ENCODE data around the gene CHD3.
A peak's percentile ranks its signal among the peaks of the same experiment; 100 is the strongest.

The CHD3 gene

DNA sequence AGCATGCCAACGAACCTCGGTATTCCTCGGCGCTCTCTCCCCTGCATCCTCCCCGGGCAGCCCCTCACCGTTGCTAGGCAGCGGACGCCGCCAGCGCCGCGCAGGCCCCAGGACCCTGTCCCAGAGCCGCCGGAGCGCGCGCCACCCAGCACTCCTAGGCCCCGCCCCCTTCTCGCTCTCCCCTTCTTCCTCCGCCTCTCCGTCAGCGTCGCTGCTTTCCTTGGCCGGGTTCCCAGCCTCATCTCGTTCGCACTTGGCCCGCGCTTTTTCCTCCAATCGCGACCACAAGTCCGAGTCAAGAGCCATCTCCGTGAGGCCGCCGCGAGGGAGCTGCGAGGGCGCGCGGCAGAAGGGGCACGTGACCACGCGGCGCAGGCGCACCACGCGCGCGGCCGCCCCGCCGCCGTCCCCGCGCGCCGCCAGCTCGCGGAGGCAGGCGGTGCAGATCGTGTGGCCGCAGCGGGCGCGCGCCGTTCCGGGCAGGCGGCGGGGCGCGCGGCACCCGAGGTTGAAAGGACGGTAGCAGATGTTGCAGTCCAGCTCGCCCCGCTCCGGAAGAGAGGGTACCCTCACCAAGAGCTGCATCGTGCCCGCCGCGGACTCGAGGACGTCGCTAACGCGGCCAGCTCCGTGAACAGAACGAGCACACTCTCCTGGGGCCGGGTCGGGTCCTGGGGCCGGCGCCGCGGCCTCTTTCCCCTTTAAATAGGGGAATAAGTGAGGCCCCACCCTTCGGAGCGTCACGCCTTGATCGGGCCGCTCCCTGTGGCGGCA lies 27.2 kb downstream of the CHD3 start, which contains the start of gene RNF227:
TSS of gene RNF227 (minus strand) at position 679 of the 774 bp plus-strand sequence. CDS start at position 585, 94 bp downstream.
- H3K4me1 Mint-ChIP-seq (ENCODE audit: low read depth), result peaks cover 29% of the 10 kb centered on the region
- peak; percentile 89 for DNase-seq (ENCODE audit: low spot score)
- peak within 1 kb of the TSS; percentile 91 for H3K4me3 Mint-ChIP-seq
- H3K36me3 Mint-ChIP-seq (ENCODE audit: low read depth), result peaks cover 14% of the 10 kb centered on the region
- H3K27me3 Mint-ChIP-seq (ENCODE audit: low read depth), result no peaks in the 10 kb centered on the region
- H3K9me3 Mint-ChIP-seq, result no peaks in the 10 kb centered on the region
- peak within 1 kb of the TSS; percentile 96 for H3K27ac Mint-ChIP-seq

DNA sequence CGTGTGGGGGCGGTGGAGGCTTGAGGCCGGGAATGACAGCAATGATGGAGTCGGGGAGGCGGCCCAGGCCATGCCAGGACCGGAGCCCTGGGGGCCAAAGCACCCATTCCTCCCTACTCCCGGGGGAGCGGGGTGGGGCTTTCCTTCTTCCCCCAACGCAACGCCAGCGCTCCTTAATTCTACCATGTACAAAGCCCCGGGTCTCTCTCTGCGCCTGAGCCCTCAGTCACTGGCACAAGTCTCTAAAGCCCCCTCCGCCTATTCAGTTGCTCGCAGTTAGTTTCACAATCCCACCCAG lies 27.7 kb downstream of the CHD3 start:
- H3K4me1 Mint-ChIP-seq (ENCODE audit: low read depth), result peaks cover 29% of the 10 kb centered on the region
- H3K9me3 Mint-ChIP-seq, result no peaks in the 10 kb centered on the region
- peaks cover 8% of the 10 kb centered on the region for H3K36me3 Mint-ChIP-seq (ENCODE audit: low read depth)
- H3K4me3 Mint-ChIP-seq, result peak overlapping the region; percentile 83
- H3K27me3 Mint-ChIP-seq (ENCODE audit: low read depth), result no peaks in the 10 kb centered on the region
- H3K27ac Mint-ChIP-seq, result peak overlapping the region; percentile 89
- no peak for DNase-seq (ENCODE audit: low spot score)

DNA sequence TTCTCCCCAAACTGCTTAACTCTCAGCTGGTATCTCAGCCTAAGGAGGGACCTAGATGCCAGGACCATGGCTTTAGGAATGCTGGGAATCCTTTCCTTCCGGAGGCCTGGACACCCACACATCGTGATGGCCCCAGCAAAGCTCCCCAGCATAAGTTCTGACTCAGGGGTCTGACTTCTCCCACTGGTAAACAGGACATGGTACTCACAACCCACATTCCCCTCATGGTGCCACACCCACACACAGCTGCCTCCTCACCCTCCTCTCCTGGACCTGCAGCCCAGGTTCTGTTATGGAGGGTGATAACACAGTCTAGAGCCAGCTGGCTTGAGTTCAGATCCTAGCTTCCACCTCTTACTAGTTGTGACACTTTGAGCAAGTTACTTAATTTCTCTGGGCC lies 28.2 kb downstream of the CHD3 start:
- no peaks in the 10 kb centered on the region for H3K9me3 Mint-ChIP-seq
- H3K27ac Mint-ChIP-seq, result peak overlapping the region; percentile 89
- H3K27me3 Mint-ChIP-seq (ENCODE audit: low read depth), result no peaks in the 10 kb centered on the region
- no peak for DNase-seq (ENCODE audit: low spot score)
- peaks cover 30% of the 10 kb centered on the region for H3K4me1 Mint-ChIP-seq (ENCODE audit: low read depth)
- peaks cover 6% of the 10 kb centered on the region for H3K36me3 Mint-ChIP-seq (ENCODE audit: low read depth)
- H3K4me3 Mint-ChIP-seq, result peak overlapping the region; percentile 83

DNA sequence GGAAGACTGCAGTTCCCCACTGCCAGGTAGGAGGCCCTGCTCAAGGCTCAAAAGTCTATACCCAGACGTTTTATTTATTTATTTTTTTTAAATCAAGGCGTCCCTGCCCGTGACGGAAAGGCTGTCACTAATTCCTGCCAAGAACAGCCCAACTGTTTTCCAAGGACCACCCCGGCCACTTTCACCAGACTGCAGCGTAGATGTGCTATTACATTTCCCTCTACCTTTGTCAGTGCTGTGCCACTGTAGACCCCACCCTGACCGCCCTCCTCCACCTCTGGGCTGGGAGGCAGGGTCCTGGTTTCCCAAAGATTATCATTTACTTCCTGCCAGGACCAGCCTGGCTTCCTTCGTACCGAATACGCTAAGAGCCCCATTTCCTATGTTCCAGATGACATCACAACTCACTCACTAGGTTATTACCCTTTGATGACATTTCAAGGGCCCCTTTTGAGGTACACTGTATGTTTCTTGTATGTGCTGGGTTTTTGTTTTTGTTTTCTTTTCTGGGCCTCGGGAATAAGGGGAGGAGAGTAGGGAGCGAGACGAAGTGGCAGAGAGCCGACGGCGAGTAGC lies 33.8 kb downstream of the CHD3 start:
- Mint-ChIP-seq H3K4me3 (peak overlapping the region; percentile 72), H3K9me3 (no peaks in the 10 kb centered on the region), H3K27me3 (ENCODE audit: low read depth) (no peaks in the 10 kb centered on the region), H3K27ac (peak overlapping the region; percentile 75), H3K4me1 (ENCODE audit: low read depth) (peaks cover 16% of the 10 kb centered on the region), H3K36me3 (ENCODE audit: low read depth) (peaks cover 1% of the 10 kb centered on the region)
- no peak for DNase-seq (ENCODE audit: low spot score)

GRCh38 chr17:7922845-7923628 lies 34.4 kb downstream of the CHD3 start:
- no peaks in the 10 kb centered on the region for H3K27me3 Mint-ChIP-seq (ENCODE audit: low read depth)
- peaks cover 3% of the 10 kb centered on the region for H3K36me3 Mint-ChIP-seq (ENCODE audit: low read depth)
- peak overlapping the region; percentile 75 for H3K27ac Mint-ChIP-seq
- H3K9me3 Mint-ChIP-seq, result no peaks in the 10 kb centered on the region
- H3K4me1 Mint-ChIP-seq (ENCODE audit: low read depth), result peaks cover 16% of the 10 kb centered on the region
- peak; percentile 78 for DNase-seq (ENCODE audit: low spot score)
- peak overlapping the region; percentile 72 for H3K4me3 Mint-ChIP-seq

- Mint-ChIP-seq H3K27me3 (ENCODE audit: low read depth) (no peaks in the 10 kb centered on the region), H3K9me3 (no peaks in the 10 kb centered on the region), H3K4me1 (ENCODE audit: low read depth) (peaks cover 17% of the 10 kb centered on the region), H3K27ac (no peak overlapping the region), H3K4me3 (no peak overlapping the region), H3K36me3 (ENCODE audit: low read depth) (peaks cover 10% of the 10 kb centered on the region)
- no peak for DNase-seq (ENCODE audit: low spot score)
Measured at GRCh38 chr17:7927596-7927995, 39.0 kb downstream of the CHD3 start.

GRCh38 chr17:7929158-7930023 lies 40.8 kb downstream of the CHD3 start, which contains the start of gene KCNAB3:
KCNAB3 (minus strand) TSS chr17:7929856; CDS start chr17:7929435, 421 bp downstream.
- Mint-ChIP-seq H3K4me1 (ENCODE audit: low read depth) (peaks cover 24% of the 10 kb centered on the region), H3K27ac (peak within 1 kb of the TSS; percentile 99), H3K9me3 (no peaks in the 10 kb centered on the region), H3K4me3 (peak within 1 kb of the TSS; percentile 97), H3K27me3 (ENCODE audit: low read depth) (no peaks in the 10 kb centered on the region), H3K36me3 (ENCODE audit: low read depth) (peaks cover 13% of the 10 kb centered on the region)
- peak; percentile 37 for DNase-seq (ENCODE audit: low spot score)

DNA sequence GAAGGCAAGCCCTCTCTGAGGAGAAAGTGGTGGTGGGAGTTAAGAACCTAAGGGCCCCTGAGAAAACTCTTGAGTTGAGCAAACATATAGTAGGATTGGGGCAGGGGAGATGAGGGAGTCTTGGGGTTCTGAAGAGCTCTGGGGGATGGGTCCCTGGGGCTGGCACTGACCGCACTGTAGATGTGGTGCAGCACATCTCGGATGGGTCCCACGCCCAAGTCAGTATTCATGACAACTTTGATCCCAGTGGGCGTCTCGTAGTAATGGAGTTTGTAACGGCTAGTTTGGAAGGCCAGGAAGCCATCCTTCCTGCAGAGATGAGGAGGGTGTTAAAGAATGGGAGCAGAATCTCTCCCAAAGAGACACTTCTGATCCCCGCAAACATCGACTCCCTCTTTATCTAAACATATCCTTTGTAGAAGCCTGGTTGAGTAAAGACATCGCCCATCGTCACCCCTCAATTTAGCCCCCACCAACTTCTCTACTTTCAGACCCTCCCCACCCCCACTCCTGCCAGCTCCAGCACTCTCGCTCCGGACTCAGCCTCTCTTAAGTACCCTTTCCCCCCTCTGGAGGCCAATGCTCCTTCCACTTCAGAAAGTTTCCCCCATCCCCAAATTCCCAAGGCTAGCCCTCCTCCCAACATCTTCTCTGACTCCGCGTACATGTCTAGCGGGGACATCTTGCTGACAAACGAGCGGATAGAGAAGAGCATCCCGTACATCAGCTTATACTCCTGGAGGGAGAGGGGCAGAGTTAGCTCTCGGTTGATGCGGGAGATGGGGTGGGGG lies 42.4 kb downstream of the CHD3 start:
- no peaks in the 10 kb centered on the region for H3K27me3 Mint-ChIP-seq (ENCODE audit: low read depth)
- peak overlapping the region; percentile 97 for H3K4me3 Mint-ChIP-seq
- no peak for DNase-seq (ENCODE audit: low spot score)
- H3K4me1 Mint-ChIP-seq (ENCODE audit: low read depth), result peaks cover 34% of the 10 kb centered on the region
- peaks cover 25% of the 10 kb centered on the region for H3K36me3 Mint-ChIP-seq (ENCODE audit: low read depth)
- peak overlapping the region; percentile 99 for H3K27ac Mint-ChIP-seq
- no peaks in the 10 kb centered on the region for H3K9me3 Mint-ChIP-seq

- Mint-ChIP-seq H3K9me3 (no peaks in the 10 kb centered on the region), H3K27ac (peak within 1 kb of the TSS; percentile 99), H3K4me1 (ENCODE audit: low read depth) (peaks cover 37% of the 10 kb centered on the region), H3K36me3 (ENCODE audit: low read depth) (peaks cover 32% of the 10 kb centered on the region), H3K4me3 (peak within 1 kb of the TSS; percentile 97), H3K27me3 (ENCODE audit: low read depth) (no peaks in the 10 kb centered on the region)
- peak; percentile 100 for DNase-seq (ENCODE audit: low spot score)
Measured at GRCh38 chr17:7931709-7932482, 43.3 kb downstream of the CHD3 start, which contains the start of the genes CNTROB and TRAPPC1. CNTROB (plus strand) TSS chr17:7932206; CDS start chr17:7933080, 874 bp downstream. TRAPPC1 (minus strand) TSS chr17:7931946; CDS start chr17:7931829, 117 bp downstream.

GRCh38 chr17:7932483-7932891 lies 43.9 kb downstream of the CHD3 start:
- Mint-ChIP-seq H3K4me1 (ENCODE audit: low read depth) (peaks cover 37% of the 10 kb centered on the region), H3K4me3 (peak overlapping the region; percentile 97), H3K27ac (peak overlapping the region; percentile 99), H3K36me3 (ENCODE audit: low read depth) (peaks cover 32% of the 10 kb centered on the region), H3K9me3 (no peaks in the 10 kb centered on the region), H3K27me3 (ENCODE audit: low read depth) (no peaks in the 10 kb centered on the region)
- DNase-seq (ENCODE audit: low spot score), result peak; percentile 26

DNA sequence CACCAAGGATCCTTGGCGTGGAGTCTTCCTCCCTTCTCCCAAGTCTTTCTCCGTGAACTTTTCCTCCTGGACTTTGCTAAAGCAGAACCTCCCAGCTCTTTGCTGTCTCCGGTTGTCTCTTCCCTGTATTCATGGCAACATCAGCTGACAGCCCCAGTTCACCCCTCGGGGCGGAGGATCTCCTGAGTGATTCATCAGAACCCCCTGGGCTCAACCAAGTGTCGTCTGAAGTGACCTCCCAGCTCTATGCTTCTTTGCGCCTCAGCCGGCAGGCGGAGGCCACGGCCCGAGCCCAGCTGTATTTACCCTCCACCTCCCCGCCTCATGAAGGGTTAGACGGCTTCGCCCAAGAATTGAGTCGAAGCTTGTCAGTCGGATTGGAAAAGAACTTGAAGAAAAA lies 44.4 kb downstream of the CHD3 start:
- peaks cover 37% of the 10 kb centered on the region for H3K4me1 Mint-ChIP-seq (ENCODE audit: low read depth)
- H3K27ac Mint-ChIP-seq, result peak overlapping the region; percentile 99
- H3K9me3 Mint-ChIP-seq, result no peaks in the 10 kb centered on the region
- peak; percentile 31 for DNase-seq (ENCODE audit: low spot score)
- H3K4me3 Mint-ChIP-seq, result peak overlapping the region; percentile 97
- no peaks in the 10 kb centered on the region for H3K27me3 Mint-ChIP-seq (ENCODE audit: low read depth)
- H3K36me3 Mint-ChIP-seq (ENCODE audit: low read depth), result peaks cover 32% of the 10 kb centered on the region

DNA sequence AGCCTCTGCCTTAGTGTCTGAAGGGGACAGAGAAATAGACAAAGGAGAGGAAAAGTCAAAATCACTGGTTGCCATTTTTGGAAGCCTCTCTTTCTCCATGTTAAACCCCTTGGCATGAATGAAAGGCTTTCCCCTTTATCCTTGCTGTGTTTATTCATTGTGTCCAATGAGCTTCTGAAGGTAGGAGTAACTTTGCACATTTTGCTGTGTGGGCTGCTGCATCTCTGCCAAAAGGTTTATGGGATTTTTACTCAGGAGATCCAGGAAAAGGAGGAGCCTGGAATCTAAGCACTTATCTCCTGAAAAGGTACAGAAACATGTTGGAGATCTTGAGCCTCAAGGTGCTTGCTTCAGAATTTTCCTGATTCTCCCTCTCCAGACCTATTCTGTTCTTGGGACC lies 47.3 kb downstream of the CHD3 start:
- Mint-ChIP-seq H3K36me3 (ENCODE audit: low read depth) (peaks cover 45% of the 10 kb centered on the region), H3K9me3 (no peaks in the 10 kb centered on the region), H3K27ac (no peak overlapping the region), H3K4me3 (peak overlapping the region; percentile 28), H3K4me1 (ENCODE audit: low read depth) (peaks cover 33% of the 10 kb centered on the region), H3K27me3 (ENCODE audit: low read depth) (no peaks in the 10 kb centered on the region)
- DNase-seq (ENCODE audit: low spot score), result no peak

Measured in T-helper 2 cell treated with Interferon-gamma antibody and Interleukin-4, amounts not matched to agents 5 μg/mL and 100 μg/mL, for 36 hours (primary cell).